ENCODE measurements around the gene EIF2AK2. TPM values are rescaled to one million over a fixed set of nuclear protein-coding genes. Genes with fewer than 3 reads are reported as not detected.

The EIF2AK2 gene
- total and polyA plus RNA-seq, 9 donors, result 12.0 to 63.2 (median 39.4) TPM

DNA sequence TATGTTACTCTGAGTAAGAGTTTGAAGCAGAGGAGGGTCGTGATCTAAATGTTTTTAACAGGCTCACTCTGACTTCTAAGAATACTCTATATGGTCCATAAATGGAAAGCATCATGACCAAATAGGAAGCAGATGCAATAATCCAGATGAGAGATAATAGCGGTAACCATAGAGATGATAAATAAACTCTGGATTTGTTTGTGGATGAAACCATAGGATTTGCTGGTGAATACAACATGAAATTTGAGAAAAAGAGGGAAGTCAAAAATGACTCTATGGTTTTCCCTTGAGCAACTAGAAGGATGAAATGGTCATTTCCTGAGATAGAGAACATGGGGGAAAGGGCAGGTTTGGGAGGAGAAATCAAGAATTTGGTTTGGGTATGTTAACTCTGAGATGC, 76.5 kb downstream of the EIF2AK2 start:
- DNase-seq, result no peak
- intact Hi-C loops (cut with DNase I), result no loop called here
- no peaks in the 10 kb centered on the region for H3K9me3 ChIP-seq
- no peak overlapping the region for H3K27ac ChIP-seq
- H3K4me3 ChIP-seq, result no peak overlapping the region
- no peaks in the 10 kb centered on the region for H3K27me3 ChIP-seq
- peaks cover 4% of the 10 kb centered on the region for H3K4me1 ChIP-seq (ENCODE audit: insufficient read depth)
- WGBS, 3 donors, result 86 to 88% (median 88%) methylated on average over 2 of the region's 2 CpGs
- TF ChIP-seq, protein P1, sequence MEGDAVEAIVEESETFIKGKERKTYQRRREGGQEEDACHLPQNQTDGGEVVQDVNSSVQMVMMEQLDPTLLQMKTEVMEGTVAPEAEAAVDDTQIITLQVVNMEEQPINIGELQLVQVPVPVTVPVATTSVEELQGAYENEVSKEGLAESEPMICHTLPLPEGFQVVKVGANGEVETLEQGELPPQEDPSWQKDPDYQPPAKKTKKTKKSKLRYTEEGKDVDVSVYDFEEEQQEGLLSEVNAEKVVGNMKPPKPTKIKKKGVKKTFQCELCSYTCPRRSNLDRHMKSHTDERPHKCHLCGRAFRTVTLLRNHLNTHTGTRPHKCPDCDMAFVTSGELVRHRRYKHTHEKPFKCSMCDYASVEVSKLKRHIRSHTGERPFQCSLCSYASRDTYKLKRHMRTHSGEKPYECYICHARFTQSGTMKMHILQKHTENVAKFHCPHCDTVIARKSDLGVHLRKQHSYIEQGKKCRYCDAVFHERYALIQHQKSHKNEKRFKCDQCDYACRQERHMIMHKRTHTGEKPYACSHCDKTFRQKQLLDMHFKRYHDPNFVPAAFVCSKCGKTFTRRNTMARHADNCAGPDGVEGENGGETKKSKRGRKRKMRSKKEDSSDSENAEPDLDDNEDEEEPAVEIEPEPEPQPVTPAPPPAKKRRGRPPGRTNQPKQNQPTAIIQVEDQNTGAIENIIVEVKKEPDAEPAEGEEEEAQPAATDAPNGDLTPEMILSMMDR (IDR thresholded peaks at IDR 0.05), result no peak
- TF ChIP-seq EP300 (IDR thresholded peaks at IDR 0.05) (no peak), POLR2A (IDR thresholded peaks at IDR 0.05) (no peak)
- H3K36me3 ChIP-seq, result no peaks in the 10 kb centered on the region

- TF ChIP-seq, protein P1 (IDR thresholded peaks at IDR 0.05), result no peak
- TF ChIP-seq POLR2A (IDR thresholded peaks at IDR 0.05) (no peak), EP300 (IDR thresholded peaks at IDR 0.05) (no peak)
- Histone ChIP-seq H3K4me1 (ENCODE audit: insufficient read depth) (no peaks in the 10 kb centered on the region), H3K27me3 (no peaks in the 10 kb centered on the region), H3K4me3 (no peak overlapping the region), H3K36me3 (no peaks in the 10 kb centered on the region), H3K9me3 (no peaks in the 10 kb centered on the region), H3K27ac (no peak overlapping the region)
- no peak for DNase-seq
- intact Hi-C loops (cut with DNase I), result no loop called here
- 96 to 98% (median 97%) methylated on average over 2 of the region's 2 CpGs for WGBS, 3 donors
Observed at GRCh38 chr2:37070931-37071330, 85.8 kb downstream of the EIF2AK2 start.

DNA sequence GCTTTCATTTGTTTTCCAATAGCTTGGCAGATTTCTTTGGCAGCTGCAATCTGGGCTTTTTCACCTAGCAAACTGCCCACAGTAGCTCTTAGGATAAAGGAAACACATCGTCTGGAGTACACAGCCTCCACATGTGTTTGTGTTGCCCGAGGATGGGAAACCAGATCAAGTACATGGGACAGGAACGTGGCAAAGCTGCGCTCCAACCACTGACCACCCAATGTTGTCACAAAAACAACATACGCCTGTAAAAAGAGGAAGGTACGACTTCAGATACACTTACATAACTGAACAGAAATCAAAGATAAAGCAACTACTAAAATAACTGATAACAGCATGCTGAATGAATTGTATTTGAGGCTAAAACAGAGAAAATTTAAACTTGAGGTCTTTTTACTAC, 88.1 kb downstream of the EIF2AK2 start:
- 82 to 87% (median 84%) methylated on average over 6 of the region's 6 CpGs for WGBS, 3 donors
- H3K4me1 ChIP-seq (ENCODE audit: insufficient read depth), result no peaks in the 10 kb centered on the region
- H3K4me3 ChIP-seq, result no peak overlapping the region
- DNase-seq, result no peak
- no peaks in the 10 kb centered on the region for H3K27me3 ChIP-seq
- intact Hi-C loops (cut with DNase I), result no loop called here
- no peaks in the 10 kb centered on the region for H3K36me3 ChIP-seq
- no peak overlapping the region for H3K27ac ChIP-seq
- no peaks in the 10 kb centered on the region for H3K9me3 ChIP-seq
- TF ChIP-seq EP300 (IDR thresholded peaks at IDR 0.05) (no peak), POLR2A (IDR thresholded peaks at IDR 0.05) (no peak)
- TF ChIP-seq, protein P1 (IDR thresholded peaks at IDR 0.05), result no peak

GRCh38 chr2:37061776-37062175, 95.0 kb downstream of the EIF2AK2 start:
- no peaks in the 10 kb centered on the region for H3K27me3 ChIP-seq
- H3K27ac ChIP-seq, result no peak overlapping the region
- WGBS, 3 donors, result 94 to 96% (median 95%) methylated on average over 5 of the region's 5 CpGs
- H3K4me1 ChIP-seq (ENCODE audit: insufficient read depth), result no peaks in the 10 kb centered on the region
- no peaks in the 10 kb centered on the region for H3K9me3 ChIP-seq
- TF ChIP-seq, protein P1 (IDR thresholded peaks at IDR 0.05), result no peak
- TF ChIP-seq EP300 (IDR thresholded peaks at IDR 0.05) (no peak), POLR2A (IDR thresholded peaks at IDR 0.05) (no peak)
- intact Hi-C loops (cut with DNase I), result no loop called here
- no peak for DNase-seq
- H3K4me3 ChIP-seq, result no peak overlapping the region
- H3K36me3 ChIP-seq, result no peaks in the 10 kb centered on the region
